ENCODE data around the gene TRAF3IP3.

The TRAF3IP3 gene

GRCh38 chr1:209755926-209756614 is at the start of gene TRAF3IP3:
Gene TRAF3IP3 (plus strand): TSS chr1:209756053. CDS start chr1:209760040, 3,987 bp downstream.
- DNase-seq (ENCODE audit: low read depth): peak; percentile 54

- no peak for DNase-seq (ENCODE audit: low read depth)
Measured at GRCh38 chr1:209706622-209707021, 49.2 kb upstream of the TRAF3IP3 start.

- DNase-seq (ENCODE audit: low read depth): no peak
Measured at GRCh38 chr1:209707308-209707707, 48.5 kb upstream of the TRAF3IP3 start.

- DNase-seq (ENCODE audit: low read depth): no peak
Measured at GRCh38 chr1:209708297-209708696, 47.6 kb upstream of the TRAF3IP3 start.

- no peak for DNase-seq (ENCODE audit: low read depth)
Measured at GRCh38 chr1:209710093-209710492, 45.8 kb upstream of the TRAF3IP3 start.

GRCh38 chr1:209710847-209711246 is 45.0 kb upstream of the TRAF3IP3 start:
- DNase-seq (ENCODE audit: low read depth): no peak

- no peak for DNase-seq (ENCODE audit: low read depth)
Measured at GRCh38 chr1:209714338-209714737, 41.5 kb upstream of the TRAF3IP3 start.

GRCh38 chr1:209715314-209715713 is 40.5 kb upstream of the TRAF3IP3 start:
- no peak for DNase-seq (ENCODE audit: low read depth)

GRCh38 chr1:209717818-209718217 is 38.0 kb upstream of the TRAF3IP3 start:
- DNase-seq (ENCODE audit: low read depth): no peak

GRCh38 chr1:209720326-209720725 is 35.5 kb upstream of the TRAF3IP3 start:
- no peak for DNase-seq (ENCODE audit: low read depth)

GRCh38 chr1:209720826-209721225 is 35.0 kb upstream of the TRAF3IP3 start:
- DNase-seq (ENCODE audit: low read depth): no peak

GRCh38 chr1:209721323-209721722 is 34.5 kb upstream of the TRAF3IP3 start:
- no peak for DNase-seq (ENCODE audit: low read depth)

GRCh38 chr1:209723265-209723664 is 32.6 kb upstream of the TRAF3IP3 start:
- DNase-seq (ENCODE audit: low read depth): no peak

GRCh38 chr1:209723756-209724693 is 31.8 kb upstream of the TRAF3IP3 start:
- DNase-seq (ENCODE audit: low read depth): no peak

- no peak for DNase-seq (ENCODE audit: low read depth)
Measured at GRCh38 chr1:209727286-209727685, 28.6 kb upstream of the TRAF3IP3 start.

- DNase-seq (ENCODE audit: low read depth): no peak
Measured at GRCh38 chr1:209727785-209728184, 28.1 kb upstream of the TRAF3IP3 start.

GRCh38 chr1:209728466-209728865 is 27.4 kb upstream of the TRAF3IP3 start:
- DNase-seq (ENCODE audit: low read depth): no peak

- DNase-seq (ENCODE audit: low read depth): no peak
Measured at GRCh38 chr1:209729436-209729835, 26.4 kb upstream of the TRAF3IP3 start.

- DNase-seq (ENCODE audit: low read depth): no peak
Measured at GRCh38 chr1:209732725-209733124, 23.1 kb upstream of the TRAF3IP3 start.

GRCh38 chr1:209733409-209734192 is 22.3 kb upstream of the TRAF3IP3 start:
- DNase-seq (ENCODE audit: low read depth): no peak

GRCh38 chr1:209736490-209737117 is 19.2 kb upstream of the TRAF3IP3 start:
- DNase-seq (ENCODE audit: low read depth): no peak

- no peak for DNase-seq (ENCODE audit: low read depth)
Measured at GRCh38 chr1:209737118-209737505, 18.7 kb upstream of the TRAF3IP3 start.
